ENCODE results near the gene LAPTM5. TPM values are rescaled to one million over a fixed set of nuclear protein-coding genes. Genes with fewer than 3 reads are reported as not detected.

Gene LAPTM5
- total RNA-seq, 1 experiment from 2014 or later: 1.9 TPM

- Histone ChIP-seq H3K4me3 (ENCODE audit: low read depth in 2 of 2, low read length in 2 of 2) (no peak overlapping the region), H3K36me3 (ENCODE audit: control insufficient read depth, insufficient read depth, low read length) (no peaks in the 10 kb centered on the region), H3K27ac (ENCODE audit: low read length) (no peak overlapping the region), H3K4me1 (ENCODE audit: control insufficient read depth, insufficient read depth, low read length) (no peaks in the 10 kb centered on the region; the same call in none of the 2 replicates), H3K9me3 (ENCODE audit: control insufficient read depth, insufficient read depth, low read depth, low read length) (no peaks in the 10 kb centered on the region), H3K27me3 (ENCODE audit: control insufficient read depth, insufficient read depth, low read length) (no peaks in the 10 kb centered on the region)
- DNase-seq (ENCODE audit: low read depth, low spot score) (no peak), ATAC-seq (no peak)
- ChIA-PET POLR2A (no interaction called here), CTCF (interaction anchor here (0.8 kb wide), 1 partner anchor 38 kb away, joined by 4 read pairs; no protein-coding TSS in a partner anchor)
- in situ Hi-C loops (cut with HindIII; ENCODE audit: low pct_unique_long_range_greater_than_20kb, low sequenced_read_pairs) (no loop called here), intact Hi-C loops (cut with micrococcal nuclease; ENCODE audit: unreplicated experiment) (no loop called here)
- BruUV-seq (replicated peaks): no TSS peak
- TF ChIP-seq, protein P1, sequence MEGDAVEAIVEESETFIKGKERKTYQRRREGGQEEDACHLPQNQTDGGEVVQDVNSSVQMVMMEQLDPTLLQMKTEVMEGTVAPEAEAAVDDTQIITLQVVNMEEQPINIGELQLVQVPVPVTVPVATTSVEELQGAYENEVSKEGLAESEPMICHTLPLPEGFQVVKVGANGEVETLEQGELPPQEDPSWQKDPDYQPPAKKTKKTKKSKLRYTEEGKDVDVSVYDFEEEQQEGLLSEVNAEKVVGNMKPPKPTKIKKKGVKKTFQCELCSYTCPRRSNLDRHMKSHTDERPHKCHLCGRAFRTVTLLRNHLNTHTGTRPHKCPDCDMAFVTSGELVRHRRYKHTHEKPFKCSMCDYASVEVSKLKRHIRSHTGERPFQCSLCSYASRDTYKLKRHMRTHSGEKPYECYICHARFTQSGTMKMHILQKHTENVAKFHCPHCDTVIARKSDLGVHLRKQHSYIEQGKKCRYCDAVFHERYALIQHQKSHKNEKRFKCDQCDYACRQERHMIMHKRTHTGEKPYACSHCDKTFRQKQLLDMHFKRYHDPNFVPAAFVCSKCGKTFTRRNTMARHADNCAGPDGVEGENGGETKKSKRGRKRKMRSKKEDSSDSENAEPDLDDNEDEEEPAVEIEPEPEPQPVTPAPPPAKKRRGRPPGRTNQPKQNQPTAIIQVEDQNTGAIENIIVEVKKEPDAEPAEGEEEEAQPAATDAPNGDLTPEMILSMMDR (IDR thresholded peaks at IDR 0.05): no peak
- TF ChIP-seq SIN3A (IDR thresholded peaks at IDR 0.05; ENCODE audit: borderline replicate concordance, insufficient read depth, low read depth, low read length) (no peak), POLR2AphosphoS5 (IDR thresholded peaks at IDR 0.05; ENCODE audit: low read depth, low read length) (no peak), TCF7L2 (IDR thresholded peaks at IDR 0.05; ENCODE audit: low read depth, low read length) (no peak), REST (IDR thresholded peaks at IDR 0.05; ENCODE audit: insufficient read depth in 1 of 2, low read depth in 2 of 2, low read length in 1 of 2) (no peak)
Observed at GRCh38 chr1:30776097-30777059, 18.8 kb upstream of the LAPTM5 start.

GRCh38 chr1:30775433-30775975 is 17.9 kb upstream of the LAPTM5 start:
- POLR2A ChIA-PET: no interaction called here
- intact Hi-C loops (cut with micrococcal nuclease; ENCODE audit: unreplicated experiment) (no loop called here), in situ Hi-C loops (cut with HindIII; ENCODE audit: low pct_unique_long_range_greater_than_20kb, low sequenced_read_pairs) (no loop called here)
- H3K4me3 ChIP-seq (ENCODE audit: low read depth in 2 of 2, low read length in 2 of 2): no peak overlapping the region
- H3K36me3 ChIP-seq (ENCODE audit: control insufficient read depth, insufficient read depth, low read length): no peaks in the 10 kb centered on the region
- CTCF ChIA-PET: interaction anchor here (0.8 kb wide), 1 partner anchor 39 kb away, joined by 4 read pairs; no protein-coding TSS in a partner anchor
- no peaks in the 10 kb centered on the region; the same call in none of the 2 replicates for H3K4me1 ChIP-seq (ENCODE audit: control insufficient read depth, insufficient read depth, low read length)
- H3K27me3 ChIP-seq (ENCODE audit: control insufficient read depth, insufficient read depth, low read length): no peaks in the 10 kb centered on the region
- H3K9me3 ChIP-seq (ENCODE audit: control insufficient read depth, insufficient read depth, low read depth, low read length): no peaks in the 10 kb centered on the region
- no peak for DNase-seq (ENCODE audit: low read depth, low spot score)
- TF ChIP-seq, protein P1 (IDR thresholded peaks at IDR 0.05): no peak
- TF ChIP-seq REST (IDR thresholded peaks at IDR 0.05; ENCODE audit: insufficient read depth in 1 of 2, low read depth in 2 of 2, low read length in 1 of 2) (no peak), SIN3A (IDR thresholded peaks at IDR 0.05; ENCODE audit: borderline replicate concordance, insufficient read depth, low read depth, low read length) (no peak), TCF7L2 (IDR thresholded peaks at IDR 0.05; ENCODE audit: low read depth, low read length) (no peak), POLR2AphosphoS5 (IDR thresholded peaks at IDR 0.05; ENCODE audit: low read depth, low read length) (no peak)
- ATAC-seq: no peak
- H3K27ac ChIP-seq (ENCODE audit: low read length): no peak overlapping the region
- BruUV-seq (replicated peaks): no TSS peak
